Stimulated activated naive CD4-positive, alpha-beta T cell (primary cell): Measurements from ENCODE around the gene TIE1.

Experiments
- DNase-seq, 6 experiments: peaks; one replicate each; lab custom pipeline; 2025; lab: John Stamatoyannopoulos, UW

The TIE1 gene

DNA sequence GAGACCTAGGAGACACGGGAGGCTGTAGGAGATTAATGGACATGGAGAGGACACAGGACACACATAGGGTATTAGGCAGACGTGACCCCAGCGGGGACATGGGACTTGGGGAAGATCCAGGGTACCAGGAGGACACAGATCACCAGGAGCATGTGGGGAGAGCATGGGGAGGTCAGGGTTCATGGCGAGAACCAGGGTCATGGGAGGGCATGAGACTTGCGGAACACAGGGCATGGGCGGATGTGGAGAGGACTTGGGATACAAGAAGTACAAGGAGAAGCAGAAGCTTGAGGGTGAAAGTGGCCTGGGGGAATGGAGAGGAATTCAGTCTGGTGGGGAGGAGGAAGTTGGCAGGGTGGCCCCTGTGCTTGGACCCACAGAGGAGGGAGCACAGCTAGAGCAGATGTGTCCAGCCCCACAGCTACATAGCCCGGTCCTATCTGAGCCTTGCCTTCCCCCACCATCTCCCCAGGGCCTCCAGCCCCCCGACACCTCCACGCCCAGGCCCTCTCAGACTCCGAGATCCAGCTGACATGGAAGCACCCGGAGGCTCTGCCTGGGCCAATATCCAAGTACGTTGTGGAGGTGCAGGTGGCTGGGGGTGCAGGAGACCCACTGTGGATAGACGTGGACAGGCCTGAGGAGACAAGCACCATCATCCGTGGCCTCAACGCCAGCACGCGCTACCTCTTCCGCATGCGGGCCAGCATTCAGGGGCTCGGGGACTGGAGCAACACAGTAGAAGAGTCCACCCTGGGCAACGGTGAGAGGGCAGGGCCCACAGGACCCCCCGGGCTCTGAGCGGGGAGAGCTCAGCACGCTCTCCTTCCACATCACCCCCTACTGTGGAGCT lies 12.1 kb downstream of the TIE1 start:
- no peak for DNase-seq

DNA sequence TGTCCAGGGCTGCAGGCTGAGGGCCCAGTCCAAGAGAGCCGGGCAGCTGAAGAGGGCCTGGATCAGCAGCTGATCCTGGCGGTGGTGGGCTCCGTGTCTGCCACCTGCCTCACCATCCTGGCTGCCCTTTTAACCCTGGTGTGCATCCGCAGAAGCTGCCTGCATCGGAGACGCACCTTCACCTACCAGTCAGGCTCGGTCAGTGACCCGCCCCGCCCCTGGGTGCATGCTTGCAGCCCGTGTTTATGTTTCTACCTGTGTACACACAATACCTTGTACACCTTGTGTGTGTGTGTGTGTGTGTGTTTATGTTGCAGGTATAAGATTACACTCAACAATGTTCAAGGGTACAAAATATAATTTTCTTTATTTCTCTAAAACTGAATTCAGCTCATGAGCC lies 13.0 kb downstream of the TIE1 start:
- DNase-seq: no peak

DNA sequence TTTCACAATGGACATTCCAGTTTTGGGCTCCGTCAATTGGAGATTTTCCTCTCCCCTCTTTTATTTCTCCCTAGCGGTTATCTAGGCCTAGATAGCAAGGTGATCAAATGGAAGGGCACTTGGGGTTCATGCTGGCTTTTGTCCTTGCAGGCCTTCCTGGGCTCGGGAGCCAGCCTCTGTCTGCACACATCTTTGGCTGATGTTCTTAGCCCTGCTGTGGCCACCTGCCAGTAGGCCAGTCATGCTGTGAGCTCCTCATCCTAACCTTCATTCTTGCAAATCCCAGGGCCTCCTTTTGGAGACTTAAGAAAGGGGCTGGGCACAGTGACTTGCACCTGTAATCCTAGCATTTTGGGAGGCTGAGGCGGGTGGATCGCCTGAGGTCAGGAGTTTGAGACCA lies 13.5 kb downstream of the TIE1 start:
- no peak for DNase-seq

DNA sequence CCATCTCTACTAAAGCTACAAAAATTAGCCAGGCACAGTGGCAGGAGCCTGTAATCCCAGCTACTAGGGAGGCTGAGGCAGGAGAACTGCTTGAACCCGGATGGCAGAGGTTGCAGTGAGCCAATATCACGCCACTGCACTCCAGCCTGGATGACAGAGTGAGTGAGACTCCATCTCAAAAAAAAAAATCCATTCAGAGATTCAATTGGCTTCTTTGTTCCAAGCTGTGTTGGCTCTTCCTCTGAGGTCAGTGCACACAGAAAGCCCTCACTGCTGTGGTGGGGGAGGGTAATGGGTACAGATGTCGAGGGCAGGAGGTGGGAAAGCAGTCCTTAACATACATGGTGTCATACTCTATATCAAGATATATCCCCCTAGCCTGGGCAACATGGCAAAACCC lies 14.7 kb downstream of the TIE1 start:
- no peak for DNase-seq

DNA sequence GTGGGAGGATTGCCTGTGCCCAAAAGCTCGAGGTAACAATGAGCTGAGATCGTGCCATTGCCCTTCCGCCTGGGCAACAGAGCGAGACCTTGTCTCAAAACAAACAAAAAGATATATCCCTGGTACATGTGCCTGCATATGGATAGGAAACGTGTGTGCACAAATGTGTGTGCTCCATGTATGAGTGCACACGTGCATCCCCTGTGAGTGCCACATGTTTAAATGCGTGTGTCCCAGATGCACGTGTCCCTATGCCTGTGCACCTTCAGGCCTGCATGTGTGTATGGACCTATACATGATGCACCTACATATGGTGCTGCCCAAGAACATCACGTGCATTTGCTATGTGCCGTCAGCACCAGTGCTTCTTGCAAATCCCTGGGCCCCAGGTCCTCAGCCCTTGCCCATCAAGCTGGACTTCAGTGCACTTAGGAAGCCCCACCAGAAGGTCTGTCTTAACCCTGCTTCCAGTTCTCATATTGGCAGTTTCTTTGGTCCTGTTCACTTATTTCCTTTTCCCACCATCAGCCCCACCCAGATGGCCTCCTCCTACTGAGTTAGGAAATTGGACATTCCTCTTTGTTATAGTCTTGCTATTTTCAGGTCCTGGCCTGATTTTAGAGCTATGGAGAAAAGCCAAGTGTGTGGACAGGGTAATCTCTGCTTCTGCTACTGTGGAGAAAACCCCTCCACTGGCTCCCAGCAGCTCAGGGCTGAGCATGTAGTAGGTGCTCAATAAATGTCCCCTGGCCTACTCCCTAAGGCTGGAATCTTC lies 15.4 kb downstream of the TIE1 start:
- no peak for DNase-seq

DNA sequence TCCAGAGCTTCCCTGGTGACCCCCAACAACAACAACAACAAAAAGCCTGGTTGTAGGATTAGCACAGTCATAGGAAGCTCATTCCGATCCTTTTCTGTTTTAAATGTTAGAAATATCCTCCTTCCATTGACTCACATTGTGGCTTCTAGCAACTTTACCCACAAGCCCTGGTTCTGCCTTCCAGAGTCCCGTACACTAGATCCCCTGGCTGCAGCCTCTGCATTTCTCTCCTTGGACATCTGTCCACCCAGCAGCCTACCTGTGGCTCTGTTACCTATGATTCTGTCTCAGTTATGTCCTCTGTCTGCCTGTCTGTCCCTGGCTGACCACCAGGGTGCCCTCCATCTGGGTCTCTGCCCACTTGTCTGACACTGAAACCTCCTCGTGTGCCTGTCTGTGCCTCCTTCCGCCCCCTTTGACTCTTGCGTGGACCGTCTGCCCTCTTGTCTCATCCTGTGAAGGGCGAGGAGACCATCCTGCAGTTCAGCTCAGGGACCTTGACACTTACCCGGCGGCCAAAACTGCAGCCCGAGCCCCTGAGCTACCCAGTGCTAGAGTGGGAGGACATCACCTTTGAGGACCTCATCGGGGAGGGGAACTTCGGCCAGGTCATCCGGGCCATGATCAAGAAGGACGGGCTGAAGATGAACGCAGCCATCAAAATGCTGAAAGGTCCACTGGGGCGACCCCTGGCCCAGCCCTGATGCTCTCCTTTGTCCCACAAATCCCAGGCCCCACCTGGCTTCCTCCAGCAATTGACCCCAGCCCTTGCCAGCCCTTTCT lies 16.1 kb downstream of the TIE1 start:
- no peak for DNase-seq

DNA sequence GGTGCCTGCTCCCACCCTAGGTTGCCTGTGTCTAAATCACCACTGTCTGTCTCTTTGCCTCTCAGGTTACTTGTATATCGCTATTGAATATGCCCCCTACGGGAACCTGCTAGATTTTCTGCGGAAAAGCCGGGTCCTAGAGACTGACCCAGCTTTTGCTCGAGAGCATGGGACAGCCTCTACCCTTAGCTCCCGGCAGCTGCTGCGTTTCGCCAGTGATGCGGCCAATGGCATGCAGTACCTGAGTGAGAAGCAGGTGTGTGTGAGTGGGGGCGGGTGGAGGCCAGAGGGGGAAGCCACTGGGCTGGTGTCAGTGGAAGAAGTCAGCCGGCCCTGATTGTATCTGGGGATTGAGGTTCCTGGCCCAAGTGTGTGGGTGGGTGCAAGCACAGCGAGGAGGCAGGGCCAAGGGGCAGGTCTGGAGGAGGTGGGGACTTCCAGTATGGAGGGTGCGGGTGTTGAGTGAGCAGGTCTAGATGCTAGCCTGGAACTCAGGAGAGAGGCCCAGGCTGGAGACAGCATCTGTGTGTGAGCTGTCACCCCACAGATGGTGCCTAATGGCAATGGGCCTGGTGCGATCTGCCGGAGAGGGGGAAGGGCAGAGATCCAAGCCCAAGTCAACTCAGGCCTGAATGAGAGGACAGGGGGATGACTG lies 17.2 kb downstream of the TIE1 start:
- DNase-seq: no peak

DNA sequence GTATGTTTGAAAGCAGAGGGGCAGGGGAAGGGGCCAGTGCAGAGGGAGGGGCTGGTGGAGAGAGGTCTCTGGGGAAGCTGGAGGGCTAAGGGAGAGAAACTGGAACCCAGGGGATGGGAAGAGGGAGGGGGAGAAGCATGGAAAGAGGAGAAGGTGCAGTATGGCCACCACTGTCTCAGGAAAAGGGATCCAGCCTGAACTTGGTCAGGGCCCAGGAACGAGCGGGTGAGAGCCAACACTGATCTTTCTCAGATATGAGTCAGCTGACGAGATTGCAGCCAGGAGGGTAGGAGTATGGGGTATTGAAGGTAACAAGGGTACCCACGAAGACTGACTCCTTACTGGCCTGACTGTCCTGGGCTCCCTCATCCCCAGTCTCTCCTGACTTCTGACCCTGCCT lies 18.0 kb downstream of the TIE1 start:
- no peak for DNase-seq

DNA sequence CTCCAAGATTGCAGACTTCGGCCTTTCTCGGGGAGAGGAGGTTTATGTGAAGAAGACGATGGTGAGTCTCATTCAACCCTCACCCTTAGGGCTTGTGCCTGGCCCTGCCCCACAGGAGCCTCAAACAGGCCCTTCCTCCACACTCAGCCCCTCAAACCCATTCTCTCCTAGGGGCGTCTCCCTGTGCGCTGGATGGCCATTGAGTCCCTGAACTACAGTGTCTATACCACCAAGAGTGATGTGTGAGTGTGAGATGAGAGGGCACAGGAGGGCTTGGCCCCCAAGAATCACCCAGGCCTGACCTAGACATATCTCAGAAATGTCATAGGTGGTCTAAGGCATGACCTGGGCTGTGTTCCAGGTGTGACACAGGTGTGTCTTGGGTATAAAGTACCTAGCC lies 18.5 kb downstream of the TIE1 start:
- DNase-seq: no peak

DNA sequence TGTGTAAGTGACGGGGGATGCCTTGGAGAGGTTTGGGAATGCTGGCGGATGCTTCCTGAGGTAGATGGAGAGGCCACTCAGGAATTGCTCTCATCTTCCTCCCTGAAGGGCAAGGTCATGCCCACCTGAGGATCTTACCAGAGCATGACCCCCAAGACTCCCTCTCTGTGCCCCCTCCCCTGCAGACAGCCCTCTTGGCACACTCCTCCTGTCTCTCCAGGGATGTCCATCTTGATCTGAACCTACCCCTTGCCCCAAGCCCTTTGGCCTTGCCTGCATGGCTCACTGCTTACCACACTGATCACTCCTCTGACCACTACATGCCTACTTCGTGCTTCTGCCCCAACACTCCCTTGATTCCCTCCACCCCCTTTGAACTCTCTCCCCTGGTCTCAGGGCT lies 19.0 kb downstream of the TIE1 start:
- DNase-seq: no peak

DNA sequence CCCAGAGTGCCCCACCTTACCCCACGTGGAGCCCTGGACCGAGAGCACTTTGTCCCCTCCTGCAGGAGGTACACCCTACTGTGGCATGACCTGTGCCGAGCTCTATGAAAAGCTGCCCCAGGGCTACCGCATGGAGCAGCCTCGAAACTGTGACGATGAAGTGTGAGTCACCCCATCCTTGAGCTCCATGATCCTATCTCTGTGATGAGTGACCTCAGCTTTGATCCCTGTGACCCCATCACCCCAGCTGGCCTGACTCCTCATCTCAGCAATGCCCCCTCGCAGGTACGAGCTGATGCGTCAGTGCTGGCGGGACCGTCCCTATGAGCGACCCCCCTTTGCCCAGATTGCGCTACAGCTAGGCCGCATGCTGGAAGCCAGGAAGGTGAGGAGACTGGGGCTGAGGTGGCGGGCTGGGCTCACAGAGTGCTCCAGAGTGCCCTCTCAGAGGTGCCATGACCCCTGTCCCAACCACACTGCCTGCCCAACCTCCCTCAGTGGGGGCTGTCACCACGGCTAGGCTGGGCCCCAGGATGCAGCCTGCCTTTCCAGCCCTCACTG lies 20.6 kb downstream of the TIE1 start:
- no peak for DNase-seq

DNA sequence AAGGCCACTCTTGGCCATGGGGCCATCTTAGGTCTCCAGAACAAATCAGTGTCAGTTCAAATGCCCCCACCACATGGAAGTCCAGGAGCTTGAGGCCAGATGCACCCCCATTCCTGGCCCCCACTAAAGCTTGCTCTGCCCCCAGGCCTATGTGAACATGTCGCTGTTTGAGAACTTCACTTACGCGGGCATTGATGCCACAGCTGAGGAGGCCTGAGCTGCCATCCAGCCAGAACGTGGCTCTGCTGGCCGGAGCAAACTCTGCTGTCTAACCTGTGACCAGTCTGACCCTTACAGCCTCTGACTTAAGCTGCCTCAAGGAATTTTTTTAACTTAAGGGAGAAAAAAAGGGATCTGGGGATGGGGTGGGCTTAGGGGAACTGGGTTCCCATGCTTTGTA lies 21.7 kb downstream of the TIE1 start:
- no peak for DNase-seq

DNA sequence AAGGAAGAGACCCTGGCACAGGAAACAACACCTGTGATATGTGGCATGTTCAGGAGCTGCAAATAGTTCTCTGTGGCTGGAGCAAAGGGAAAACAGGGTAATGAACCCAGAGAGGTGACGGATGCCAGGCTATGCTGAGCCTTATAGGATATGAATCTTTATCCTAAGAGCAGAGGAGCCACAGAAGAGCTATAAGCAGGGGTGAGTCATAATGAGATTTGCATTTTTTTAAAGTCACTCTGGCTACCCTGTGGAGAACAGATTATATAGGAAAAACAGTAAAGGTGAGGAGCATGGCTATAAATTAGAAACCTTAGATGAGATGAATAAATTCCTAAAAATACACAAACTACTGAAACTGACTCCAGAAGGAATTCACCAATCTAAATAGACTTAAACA lies 24.0 kb downstream of the TIE1 start:
- DNase-seq: no peak

DNA sequence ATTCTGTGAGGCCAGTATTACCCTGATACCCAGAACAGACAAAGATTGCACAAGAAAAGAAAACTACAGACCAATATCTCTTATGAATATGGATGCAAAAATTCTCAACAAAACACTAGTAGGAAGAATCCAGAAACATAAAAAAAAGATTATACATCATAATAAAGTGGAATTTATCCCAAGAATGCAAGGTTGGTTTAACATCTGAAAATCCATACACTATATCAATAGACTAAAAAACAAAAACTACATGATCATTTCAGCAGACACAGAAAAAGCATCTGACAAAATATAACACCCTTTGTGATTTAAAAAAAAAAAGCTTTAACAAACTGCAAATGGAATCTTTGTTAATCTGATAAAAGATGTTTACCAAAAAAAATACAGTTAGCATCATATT lies 24.6 kb downstream of the TIE1 start:
- no peak for DNase-seq

DNA sequence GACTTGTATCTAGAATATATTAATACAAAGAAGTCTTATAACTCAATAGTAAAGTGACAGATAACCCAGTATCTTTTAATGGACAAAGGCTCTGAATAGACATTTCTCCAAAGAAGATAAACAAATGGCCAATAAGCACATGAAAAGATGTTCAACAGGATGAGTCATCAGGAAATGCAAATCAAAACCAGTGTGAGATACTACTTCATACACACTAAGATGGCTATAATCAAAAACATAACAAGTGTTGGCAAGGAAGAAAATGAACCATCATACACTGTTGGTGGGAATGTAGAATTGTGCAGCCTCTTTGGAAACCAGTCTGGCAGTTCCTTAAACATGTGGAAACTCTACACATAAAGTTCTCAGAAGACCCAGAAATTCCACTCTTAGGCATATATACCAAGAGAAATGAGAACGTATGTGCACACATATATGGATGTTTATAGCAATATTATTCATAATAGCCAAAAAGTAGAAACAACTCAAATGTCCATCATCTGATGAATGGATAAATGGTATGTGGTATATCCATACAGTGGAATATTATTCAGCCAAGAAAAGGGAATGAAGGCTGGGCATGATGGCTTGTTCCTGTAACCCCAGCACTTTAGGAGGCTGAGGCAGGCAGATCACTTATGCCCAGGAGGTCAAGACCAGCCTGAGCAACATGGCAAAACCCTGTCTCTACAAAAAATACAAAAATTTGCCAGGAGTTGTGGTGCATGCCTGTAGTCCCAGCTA lies 26.9 kb downstream of the TIE1 start:
- DNase-seq: no peak

DNA sequence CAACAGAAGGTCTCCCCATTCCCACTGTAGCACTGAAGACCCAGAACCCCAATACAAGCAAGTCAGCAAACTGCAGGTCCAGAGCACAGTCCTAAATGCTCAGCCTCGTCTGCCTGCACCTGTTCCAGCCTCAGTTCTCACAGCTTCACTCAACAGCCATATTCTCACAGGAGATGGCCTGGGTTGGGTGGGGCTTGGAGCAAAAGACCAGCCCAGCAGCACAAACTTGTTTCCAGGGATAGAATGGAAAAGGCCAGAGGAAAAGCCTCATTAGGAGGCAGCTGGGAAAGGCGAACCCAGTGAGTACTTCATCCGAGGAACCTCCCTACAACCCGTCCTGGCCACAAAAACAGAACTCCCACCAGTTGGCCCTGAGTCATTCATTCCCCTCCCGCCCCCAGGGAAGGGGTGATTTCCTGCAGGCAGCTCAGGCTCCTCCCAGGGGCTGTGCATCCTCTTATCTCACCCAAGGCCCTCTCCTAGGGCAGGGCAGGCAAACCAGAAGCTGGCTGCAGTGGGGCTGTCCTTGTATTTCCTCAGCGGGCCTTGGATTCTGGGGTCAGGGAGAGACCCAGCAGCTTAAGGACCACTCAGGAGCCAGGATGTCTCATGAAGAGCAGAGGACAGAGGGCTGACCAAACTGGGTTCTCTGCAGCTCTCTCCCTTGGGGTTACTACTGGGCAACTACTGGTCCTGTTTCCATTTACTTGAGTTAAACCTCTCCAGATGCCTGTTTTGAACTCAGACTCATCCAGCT lies 29.4 kb downstream of the TIE1 start:
- DNase-seq: no peak

DNA sequence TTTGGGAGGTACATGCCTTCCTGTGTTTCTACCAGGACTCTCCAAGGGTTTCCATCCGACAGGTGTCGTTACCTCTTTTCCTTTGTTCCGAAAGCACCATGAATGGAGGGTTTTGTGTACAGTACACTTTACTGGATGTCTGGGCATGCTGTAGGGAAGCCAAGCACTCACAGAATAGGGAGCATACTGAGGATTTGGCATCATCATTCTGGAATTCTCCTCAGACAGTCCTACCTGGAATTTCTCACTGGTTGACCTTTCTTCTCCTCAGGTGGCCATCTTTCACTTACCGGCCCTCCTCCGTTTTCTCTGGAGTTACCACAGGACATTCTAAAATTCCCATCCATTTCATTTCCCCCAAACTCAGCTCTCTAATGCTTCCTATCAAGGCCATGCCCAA lies 30.9 kb downstream of the TIE1 start:
- no peak for DNase-seq

DNA sequence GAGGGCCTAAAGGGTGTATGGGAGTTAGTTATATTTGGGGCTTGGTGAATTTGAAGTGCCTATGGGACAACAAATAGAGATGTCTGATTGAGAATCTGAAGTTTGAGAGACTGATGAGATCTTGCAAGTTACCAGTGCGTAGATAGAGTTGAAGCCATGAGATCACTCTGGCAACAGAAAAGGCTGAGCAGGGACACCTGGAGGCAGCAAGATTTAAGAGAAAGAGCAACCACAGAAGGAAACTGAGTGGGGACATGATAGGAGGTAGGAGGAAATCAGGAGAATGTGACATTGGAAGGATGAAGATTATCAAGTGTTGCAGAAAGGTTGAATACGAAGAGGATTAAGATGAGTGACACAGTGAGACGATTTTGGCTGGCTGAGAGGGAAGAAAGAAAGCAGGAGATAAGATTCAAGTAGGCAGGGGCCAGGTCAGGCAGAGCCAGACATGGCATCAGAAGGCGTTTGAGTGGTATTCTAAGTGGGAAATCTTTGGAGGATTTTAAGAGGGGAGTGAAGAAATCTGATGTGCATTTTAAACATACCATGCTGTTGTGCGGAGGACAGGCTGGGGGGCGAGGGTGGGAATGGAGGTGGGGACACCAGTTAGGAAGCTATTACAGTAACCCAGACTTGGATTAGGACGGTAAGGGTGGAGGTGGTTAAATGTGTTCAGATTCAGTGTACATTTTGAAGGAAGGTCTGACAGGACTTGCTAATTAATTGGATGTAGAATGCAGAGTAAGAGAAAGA lies 33.8 kb downstream of the TIE1 start:
- DNase-seq: no peak

DNA sequence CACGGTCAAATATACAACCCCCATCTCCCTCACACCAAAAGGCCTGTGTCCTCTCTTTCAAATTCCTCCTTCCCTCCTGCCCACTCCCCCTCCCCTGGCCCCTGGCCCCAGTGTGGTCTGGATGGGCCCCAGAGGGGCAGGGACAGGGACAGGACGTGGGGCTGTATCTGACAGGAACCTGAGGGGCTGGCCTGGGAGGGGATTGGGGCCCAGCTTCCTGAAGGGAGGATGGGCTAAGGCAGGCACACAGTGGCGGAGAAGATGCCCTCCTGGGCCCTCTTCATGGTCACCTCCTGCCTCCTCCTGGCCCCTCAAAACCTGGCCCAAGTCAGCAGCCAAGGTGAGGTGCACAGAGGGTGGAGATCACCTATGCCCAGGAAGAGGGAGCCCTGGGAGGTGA lies 36.8 kb downstream of the TIE1 start, which contains the start of gene MPL:
TSS of gene MPL (plus strand) at position 231 of the 400 bp plus-strand sequence. CDS start at position 262, 31 bp downstream.
- no peak for DNase-seq

DNA sequence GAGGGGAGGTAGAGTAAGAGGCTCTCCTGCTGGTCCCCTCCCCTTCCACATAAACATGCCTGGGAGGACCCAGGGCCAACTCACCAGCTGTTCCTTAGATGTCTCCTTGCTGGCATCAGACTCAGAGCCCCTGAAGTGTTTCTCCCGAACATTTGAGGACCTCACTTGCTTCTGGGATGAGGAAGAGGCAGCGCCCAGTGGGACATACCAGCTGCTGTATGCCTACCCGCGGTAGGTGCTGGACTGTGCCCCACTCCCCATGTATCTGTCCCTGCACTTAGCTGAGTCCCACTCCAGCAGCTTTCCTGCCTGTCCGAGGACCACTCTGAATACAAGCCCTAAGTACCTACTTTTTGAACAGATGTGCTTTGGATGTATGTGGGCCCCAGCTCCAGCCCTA lies 37.2 kb downstream of the TIE1 start:
- DNase-seq: no peak
